Colon (tissue), 2 donors: Measurements from ENCODE around the gene IQCE.

ENCODE experiments used
- FAIRE-seq: peaks from 2 replicates; lab custom pipeline; 2012; peaks lifted over from hg19 to GRCh38; lab: Jason Lieb, UNC
- donor health status: control.
- donor health status: control.

Gene IQCE, protein sequence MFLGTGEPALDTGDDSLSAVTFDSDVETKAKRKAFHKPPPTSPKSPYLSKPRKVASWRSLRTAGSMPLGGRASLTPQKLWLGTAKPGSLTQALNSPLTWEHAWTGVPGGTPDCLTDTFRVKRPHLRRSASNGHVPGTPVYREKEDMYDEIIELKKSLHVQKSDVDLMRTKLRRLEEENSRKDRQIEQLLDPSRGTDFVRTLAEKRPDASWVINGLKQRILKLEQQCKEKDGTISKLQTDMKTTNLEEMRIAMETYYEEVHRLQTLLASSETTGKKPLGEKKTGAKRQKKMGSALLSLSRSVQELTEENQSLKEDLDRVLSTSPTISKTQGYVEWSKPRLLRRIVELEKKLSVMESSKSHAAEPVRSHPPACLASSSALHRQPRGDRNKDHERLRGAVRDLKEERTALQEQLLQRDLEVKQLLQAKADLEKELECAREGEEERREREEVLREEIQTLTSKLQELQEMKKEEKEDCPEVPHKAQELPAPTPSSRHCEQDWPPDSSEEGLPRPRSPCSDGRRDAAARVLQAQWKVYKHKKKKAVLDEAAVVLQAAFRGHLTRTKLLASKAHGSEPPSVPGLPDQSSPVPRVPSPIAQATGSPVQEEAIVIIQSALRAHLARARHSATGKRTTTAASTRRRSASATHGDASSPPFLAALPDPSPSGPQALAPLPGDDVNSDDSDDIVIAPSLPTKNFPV

DNA sequence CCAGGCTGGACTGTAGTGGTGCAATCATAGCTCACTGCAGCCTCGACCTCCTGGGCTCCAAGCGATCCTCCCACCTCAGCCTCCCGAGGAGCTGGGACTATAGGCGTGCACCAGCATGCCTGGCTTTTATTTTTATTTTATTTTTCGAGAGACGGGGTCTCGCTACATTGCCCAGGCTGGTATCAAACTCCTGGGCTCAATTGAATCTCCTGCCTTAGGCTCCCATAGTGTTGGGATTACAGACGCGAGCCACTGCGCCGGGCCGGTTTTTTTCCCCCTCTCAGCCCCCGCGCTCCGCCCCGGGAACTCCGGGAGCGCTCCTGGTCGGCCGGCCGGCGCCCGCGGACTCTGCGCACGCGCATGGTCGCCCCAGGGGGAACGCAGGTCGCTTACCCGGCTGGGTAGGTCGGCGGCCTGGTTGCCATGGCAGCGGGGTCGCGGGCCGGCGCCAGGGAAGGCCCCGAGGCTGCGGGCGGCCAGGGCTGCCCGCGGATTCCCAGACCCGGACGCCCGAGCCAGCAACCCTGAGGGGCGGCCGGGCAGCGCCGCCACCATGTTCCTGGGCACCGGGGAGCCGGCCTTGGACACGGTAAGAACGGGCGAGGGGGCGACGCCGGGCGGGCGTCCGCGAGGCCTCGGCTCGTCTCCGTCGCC lies at the start of gene IQCE:
IQCE (plus strand) TSS at position 351 of the 654 bp plus-strand sequence; CDS start at position 554, 203 bp downstream.
- FAIRE-seq, result no peak

DNA sequence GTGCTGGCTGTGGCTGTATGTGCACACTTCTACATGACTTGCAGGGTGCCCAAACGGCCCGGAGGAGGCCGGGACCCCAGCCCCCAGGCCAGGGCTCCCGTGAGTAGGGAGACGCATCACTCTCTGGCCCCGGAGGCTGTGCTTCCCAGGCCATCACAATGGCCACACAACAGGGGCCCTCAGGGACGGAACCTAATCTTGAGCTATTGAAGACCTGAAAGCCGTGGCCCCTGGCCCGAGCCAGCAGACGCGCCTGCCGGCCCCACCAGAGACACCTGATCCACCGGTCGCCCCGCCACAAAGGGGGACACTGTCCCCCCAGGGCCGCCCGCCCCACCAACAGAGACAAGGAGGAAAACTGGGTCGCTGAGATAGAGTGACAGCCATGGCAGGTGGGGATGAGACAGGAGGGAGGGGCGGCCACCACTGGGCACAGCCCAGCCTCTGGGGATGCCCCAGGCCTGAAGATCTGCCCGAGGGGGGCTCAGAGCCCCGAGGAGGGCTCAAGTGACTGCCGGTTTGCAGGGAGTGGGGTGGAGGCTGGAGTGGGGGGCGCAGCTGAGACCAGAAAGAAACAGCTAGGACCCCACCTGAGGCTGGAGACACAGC lies 49.4 kb upstream of the IQCE start:
- no peak for FAIRE-seq

DNA sequence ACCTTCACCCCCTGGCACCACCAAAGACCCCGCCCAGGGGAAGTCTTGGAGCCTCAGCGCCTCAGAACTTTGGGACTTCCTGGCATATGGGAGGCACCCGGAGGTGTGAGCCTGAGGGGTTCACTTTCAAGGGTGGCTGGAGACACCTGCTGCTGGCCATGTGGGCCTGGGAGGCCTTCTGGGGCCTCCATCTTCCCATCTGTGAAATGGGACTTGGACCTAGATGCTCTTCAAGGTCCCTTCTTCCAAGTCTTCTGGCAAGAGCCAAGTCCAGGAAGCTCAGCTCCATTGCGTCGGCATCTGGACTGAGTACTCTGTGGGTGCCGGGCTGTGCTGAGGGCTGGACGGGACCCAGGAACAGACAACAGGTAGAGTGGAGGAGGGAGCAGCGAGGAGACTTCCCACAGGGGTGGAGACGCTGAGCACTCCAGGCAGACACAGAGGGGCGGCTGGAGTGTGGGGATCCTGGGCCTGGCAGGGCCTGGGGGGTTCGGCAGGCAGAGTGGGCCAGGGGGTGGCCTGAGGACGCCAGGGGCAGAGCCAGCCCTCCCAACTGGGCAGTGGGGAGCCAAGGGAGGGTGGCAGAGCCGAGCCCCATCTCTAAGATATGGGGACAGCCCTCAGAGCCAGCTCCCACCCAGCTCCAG lies 48.5 kb upstream of the IQCE start:
- FAIRE-seq, result no peak

DNA sequence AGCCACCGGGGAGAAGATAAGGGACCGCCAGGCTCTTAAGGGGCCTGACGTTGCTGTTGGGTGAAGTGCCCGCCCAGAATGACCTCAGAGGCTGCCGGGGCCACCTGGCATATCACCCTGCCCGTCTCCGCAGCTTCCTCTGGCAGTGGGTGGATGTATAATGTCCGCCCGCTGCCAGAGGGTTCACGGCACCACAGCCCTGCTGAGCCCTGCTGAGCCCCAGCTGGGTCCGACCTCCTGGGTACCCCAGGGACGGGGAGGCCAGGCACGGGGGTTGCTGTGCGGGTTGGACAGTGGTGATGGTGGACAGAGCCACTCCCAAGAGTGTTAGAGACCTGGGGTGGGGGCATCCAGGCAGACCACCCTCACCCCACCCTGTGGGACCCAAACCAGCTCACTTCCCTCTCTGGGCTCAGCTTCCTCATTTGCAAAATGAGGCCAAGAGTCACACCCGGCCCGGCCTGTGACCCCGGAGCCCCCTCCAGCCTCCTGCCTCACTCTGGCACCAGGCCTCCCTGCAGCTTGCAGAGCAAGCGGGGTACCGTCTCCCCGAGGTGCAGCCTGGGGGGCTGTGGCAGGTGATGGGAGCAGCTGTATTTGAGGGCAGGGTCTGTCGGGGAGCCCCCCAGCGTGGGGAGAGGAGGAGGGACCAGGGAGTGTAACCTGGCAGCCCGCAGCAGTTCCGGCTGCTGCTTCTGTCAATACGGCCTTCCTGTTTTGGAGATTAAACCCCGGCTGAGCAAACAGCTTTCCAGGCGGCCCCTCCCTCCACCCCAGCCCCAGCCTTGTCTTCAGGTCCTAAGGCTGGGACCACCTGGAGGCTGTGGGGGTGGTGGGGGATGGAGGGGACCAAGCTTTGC lies 47.6 kb upstream of the IQCE start:
- no peak for FAIRE-seq

DNA sequence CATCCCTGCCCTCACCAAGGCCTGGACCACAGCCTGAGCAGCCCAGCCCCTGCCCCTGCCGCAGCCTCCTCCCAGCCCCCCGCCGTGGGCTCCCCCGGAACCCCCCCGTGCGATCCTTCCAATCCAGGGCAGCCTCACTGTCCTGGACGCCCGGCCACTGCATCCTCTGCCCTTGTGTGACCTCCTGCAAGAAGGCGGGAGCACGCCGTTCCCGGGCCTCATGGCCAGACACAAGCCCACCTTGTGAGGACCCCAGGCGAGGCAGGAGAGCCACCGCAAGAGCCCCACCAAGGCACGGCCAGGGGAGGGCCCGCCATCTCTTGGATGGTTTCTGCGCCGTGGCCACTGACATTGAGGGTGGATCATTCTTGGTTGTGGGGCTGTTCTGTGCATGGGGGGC lies 47.0 kb upstream of the IQCE start:
- no peak for FAIRE-seq

DNA sequence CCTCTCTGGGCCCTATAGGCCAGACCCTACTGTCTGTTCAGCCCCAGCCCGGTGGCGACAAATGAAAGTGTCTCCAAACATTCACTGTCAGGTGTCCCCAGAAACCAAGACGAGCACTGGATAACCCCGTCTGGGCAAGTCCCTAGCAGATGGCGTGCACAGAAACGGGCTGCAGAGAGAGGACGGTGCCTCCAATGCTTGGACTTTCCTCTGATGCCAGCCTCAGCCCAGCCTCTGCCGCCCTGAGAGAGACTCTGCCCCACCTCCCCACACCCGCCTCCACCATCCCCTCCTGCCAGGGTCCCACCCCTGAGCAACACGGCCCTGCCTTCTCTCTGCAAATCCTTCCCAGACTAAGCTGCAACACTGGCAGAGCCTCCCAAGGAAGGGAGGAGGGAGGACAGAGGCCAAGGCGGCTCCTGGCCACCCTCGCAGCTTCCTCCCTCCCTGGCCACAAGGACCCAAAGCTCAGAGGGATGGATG lies 46.6 kb upstream of the IQCE start:
- no peak for FAIRE-seq

DNA sequence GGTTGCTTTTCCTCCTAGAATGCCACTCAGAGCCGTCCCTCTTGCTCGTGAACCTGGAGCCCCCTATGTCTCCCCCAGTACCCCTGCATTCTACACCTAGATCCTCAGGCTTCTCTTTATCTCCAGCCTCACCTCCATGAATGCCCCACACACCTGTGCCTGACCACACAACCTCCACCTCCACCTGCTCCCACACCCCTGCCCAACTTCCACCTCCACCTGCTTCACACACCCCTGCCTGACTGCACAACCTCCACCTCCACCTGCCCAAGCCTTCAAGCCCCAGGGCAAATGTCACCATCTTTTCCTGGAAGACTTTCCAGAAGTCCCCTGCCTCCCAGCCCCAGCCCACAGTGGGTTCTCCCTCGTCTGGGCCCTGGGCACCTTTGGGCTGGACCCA lies 46.1 kb upstream of the IQCE start:
- no peak for FAIRE-seq

DNA sequence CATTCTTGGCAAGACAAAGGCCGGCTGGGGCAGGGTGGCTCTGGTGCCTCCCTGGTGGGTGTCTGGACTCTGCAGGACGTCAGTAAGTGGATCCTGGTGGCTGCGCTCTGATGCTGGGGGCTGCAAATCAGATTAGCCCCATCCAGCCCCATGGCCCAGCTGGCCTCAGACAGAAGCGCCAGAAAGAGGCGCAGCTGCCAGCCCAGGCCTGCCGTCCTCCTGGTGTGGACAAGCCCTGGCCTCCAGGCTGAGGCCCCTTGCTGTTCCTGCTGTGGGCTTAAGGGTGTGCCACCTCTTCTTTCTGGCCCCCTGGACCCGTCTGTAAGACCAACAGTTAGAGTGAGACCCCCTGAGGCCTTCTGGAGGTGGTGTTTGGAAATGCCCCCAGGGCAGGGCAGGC lies 45.1 kb upstream of the IQCE start:
- FAIRE-seq, result no peak

DNA sequence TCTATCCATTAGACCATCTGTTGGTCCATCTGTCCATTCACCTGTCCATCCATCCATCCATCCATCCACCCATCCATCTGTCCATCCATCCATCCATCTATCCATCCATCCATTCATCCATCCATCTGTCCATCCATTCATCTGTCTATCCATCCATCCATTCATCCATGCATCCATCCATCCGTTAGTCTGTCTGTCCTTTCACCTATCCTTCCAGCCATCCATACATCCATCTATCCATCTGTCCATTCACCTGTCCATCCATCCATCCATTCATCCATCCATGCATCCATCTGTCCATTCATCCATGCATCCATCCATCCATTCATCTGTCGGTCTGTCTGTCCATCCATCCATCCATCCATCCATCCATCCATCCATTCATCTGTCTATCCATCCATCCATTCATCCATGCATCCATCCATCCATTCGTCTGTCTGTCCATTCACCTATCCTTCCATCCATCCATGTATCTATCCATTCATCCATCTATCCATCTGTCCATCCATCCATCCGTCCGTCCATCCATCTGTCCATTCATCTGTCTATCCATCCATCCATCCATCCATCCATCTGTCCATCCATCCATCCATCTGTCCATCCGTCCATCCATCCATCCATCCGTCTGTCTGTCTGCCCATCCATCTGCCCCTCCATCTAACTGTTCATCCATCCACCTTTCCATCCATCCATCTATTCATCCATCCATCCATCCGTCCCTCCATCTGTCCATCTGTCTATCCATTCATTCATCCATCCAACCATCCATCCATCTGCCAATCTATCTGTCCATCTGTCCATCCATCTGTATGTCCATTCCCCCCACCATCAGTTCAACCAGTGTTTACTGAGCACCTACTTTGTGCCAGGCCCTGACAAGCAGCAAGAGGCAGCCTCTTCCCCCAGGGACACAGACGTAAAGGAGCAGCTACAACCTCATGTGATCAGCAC lies 44.0 kb upstream of the IQCE start:
- FAIRE-seq, result no peak

DNA sequence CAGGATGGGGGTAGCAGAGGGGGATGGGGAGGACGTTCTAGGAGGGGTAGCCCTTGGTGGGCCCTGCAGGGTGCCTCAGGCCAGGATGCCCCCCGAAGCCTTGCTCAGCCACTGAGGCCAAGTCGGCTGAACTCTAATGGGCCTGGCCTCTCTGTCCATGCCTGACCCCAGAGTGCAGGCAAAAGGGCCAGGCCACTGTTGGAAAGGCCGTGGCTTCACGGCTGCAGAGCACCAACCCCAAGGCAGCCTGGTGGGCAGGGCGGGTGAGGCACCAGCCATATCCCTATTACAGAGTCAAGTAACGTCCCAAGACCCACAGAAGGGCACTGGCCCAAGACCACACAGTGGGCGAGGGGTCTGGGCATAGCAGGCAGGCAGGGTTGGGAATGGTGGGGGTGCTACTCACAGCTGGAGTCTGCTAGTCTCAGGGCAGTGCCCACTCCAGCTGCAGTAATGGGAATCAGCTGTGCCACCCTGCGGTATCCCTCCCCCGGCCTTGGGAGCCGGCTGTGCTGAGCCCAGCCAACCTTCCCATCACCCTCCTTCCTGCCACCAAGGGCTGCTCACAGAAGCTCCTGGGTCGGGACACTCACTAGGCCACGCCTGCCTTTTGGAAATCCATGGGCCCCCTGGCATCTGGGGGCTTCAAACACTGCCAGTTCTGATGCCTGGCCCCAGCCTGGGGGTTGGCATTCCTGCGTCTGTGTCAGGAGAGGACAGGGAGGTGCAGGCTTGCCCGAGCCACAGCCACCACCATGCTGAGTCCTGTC lies 43.2 kb upstream of the IQCE start:
- no peak for FAIRE-seq

DNA sequence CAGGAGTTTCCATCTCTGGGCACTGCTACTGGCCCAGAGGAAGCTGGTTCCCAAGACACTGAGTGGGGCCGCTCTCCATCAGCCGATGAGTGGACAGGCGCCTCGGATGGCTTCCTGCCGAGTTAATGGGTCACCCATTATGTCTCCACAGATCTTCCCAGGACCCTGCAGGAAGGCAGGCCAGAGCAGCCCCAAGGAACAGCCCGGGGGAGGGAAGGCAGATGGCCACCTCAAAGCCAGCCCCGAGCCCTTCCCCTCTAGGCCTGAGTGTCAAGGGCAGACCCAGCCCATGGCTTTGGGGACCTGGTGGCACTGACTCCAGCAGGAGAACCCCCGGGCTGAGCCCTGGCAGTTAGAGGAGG lies 42.6 kb upstream of the IQCE start:
- FAIRE-seq, result no peak

DNA sequence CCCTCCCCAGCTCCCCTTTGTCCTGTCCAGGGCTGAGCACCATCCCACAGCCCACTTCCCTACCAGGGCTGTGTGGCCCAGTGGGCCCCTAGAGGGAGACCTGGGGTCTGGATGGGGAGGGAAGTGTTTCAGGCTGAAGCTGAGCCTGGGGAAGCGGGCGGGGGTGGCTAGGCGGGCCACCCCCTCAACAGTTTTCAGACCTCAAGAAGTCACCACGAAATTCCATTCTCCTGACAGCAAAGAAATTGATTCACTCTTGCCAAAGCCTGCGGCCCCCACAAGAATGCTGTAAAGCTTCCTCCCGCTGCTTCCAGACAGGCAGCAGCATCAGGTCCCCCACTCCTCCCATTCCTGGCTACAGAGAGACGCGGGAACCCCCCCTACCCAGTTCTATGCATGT lies 41.8 kb upstream of the IQCE start:
- FAIRE-seq, result no peak

DNA sequence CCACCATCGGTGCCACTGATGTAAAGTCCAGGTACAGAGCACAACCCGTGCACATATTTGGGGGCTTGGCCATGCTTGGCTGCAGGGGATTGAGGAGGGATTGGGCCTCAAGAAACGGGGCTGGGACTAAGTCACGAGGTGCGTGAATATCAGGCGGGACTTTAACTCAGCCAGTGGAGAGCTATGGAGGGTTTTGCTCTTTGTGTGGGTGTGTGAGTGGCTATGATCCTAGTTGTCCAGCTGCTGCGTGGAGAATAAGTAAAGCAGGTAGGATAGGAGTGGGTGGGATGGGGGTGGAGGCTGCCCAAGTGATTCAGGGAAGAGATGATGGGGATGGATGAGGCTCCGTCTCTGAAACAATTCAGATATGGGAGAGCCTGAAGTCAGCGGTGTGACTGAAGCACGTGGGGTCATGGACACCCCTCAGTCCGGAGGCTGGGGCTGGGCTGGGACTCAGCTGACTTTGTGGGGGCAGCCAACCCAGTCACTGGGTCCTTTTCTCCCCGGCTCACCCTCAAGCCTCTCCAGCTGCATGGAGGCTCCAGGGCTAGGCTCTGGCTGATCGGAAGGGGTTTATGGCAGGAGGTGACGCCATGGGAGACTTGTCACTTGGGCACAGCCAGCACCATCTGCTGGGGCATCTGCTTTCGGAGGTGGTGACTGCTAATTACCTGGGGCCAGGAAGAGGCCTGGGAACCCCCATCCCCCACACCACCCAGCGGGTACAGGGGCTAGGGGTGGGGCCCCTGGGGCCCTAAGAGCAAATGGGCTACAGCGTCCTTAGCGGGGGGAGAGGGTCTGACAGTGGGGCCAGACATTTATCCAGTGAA lies 40.9 kb upstream of the IQCE start:
- FAIRE-seq, result no peak

DNA sequence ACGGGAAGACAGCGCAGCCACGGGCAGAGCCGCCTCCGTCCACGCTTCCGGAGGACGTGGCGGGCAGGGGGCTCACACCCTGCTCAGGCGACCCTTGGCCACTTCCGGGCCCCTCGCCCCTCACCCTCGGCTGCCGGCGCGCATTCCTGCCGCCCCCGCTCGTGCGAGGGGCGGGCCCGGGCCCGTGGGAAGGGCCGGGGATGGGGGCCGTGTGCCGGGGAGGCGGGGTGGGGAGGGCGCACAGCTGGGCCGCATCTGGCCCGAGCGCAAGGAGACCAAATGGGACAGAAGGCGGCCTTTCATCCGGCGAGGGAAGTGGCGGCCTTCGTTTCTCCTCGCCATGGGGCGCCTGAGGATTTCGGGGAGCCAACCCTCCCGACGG lies 40.1 kb upstream of the IQCE start:
- no peak for FAIRE-seq

DNA sequence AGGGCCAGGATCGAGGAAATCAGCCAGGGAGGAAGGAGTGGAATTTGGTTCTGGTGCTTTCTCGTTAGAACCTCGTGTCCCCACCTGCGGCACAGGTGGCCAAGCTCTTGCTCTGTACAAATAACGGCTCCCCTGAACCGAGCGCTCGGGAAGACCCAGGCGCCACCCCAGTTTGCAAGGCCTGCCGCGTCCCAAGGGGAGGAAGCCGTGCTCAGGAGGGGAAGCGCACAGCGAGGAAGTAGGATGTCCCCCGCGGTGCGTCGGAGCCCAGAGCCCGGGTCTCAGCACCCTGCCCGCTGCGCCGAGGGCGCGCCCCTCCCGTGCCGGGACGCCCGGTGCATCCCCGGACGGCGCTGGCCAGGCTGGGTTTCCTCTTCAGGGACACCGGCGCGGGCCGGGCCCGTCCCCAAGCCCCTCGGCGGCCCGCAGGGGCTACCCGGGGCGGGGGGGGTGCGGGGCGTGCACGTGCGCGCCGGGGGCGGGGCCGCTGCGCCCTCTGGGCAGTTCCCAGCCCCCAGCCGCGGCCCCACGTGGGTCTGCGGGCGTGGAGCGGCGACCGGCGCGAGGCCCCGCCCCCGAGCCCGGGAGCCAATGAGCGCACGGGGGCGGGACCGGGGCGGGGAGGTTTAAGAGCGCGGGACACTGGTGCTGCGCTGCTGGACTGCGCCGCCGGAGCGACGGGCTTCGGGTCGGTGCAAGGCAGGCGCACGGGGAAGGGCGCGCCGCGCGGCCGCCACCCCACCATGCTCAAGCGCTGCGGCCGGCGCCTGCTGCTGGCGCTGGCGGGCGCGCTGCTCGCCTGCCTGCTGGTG lies 39.5 kb upstream of the IQCE start, which contains the start of gene LFNG:
LFNG (plus strand) TSS at position 656 of the 812 bp plus-strand sequence; CDS start at position 744, 88 bp downstream.
- FAIRE-seq, result no peak

DNA sequence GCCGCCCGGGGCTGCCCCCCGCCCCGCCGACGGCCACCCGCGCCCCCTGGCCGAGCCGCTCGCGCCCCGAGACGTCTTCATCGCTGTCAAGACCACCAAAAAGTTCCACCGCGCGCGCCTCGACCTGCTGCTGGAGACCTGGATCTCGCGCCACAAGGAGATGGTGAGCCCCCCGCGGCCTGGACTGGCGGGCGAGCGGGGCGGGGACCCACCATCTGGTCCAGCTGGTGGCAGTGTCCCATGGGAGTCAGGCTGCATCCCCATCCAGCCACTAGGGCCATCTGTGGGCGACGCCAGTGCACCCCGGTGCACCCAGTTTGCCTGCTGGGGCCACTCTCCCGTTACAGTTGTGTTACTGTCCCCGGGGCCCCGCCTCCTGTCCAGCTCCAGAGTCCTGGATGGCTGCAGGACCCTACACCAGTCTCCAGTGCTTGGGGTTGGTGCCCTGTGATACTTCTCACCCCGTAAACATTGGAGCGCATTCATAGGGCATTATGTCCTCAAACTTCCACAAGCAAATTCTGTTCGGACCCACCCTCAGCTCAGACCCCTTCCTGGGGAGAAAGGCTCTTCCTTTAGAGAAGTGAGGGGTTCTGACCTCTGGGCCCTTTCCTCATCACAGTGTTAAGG lies 38.5 kb upstream of the IQCE start:
- FAIRE-seq, result no peak

DNA sequence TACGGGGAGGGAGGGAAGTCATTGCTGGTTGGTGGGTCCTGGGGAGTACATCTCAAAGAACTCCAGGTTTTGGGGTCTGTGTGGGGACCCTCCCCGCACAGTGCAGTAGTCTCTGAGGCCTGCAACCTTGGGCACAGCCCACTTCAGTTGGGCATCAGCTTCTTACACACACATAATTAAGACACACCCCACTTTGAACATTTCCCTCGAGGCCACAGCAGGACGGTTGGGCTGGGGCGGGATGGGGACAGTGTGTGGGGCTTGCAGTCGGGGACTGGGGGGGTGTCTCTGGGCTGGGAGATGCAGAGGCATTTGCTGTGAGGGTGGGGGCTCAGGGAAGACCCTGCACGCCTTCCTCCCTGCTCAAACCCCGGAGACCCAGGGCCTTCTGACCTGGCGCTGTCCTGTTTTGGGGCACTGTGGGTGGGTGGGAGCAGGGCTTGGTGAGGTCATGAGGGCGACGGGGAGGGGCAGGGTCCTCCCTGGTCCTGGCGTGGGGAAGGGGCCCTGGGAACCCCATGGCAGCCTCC lies 38.0 kb upstream of the IQCE start:
- no peak for FAIRE-seq
